Measurements from ENCODE around the gene ANKS1B. TPM values are rescaled to one million over a fixed set of nuclear protein-coding genes. Genes with fewer than 3 reads are reported as not detected.

Gene ANKS1B
- total RNA-seq, 1 experiment from 2014 or later: 0.54 TPM

DNA sequence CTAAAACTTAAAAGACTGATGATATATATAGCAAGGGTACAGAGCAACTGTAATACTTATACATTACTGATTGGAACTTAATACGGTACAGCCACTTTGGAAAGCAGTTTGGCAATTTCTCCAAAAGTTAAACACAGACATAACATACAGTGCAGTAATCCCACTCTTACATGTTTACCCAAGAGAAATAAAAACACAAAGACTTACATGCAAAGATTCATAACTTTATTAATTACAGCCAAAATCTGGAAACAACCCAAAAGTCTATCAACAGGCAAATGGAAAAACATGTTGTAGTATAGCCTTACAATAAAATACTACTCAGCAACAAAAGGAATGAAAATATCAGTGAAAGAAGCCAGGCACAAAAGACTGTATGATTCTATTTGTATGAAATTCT lies 252.6 kb downstream of the ANKS1B start:
- DNase-seq (ENCODE audit: low read depth, low spot score) (no peak), ATAC-seq (no peak)
- CTCF ChIA-PET: no interaction called here
- H3K27me3 ChIP-seq (ENCODE audit: insufficient read depth, low read length): peaks cover 13% of the 10 kb centered on the region; the same call in 1 of the 2 replicates
- no peaks in the 10 kb centered on the region for H3K36me3 ChIP-seq (ENCODE audit: control insufficient read depth in 1 of 2, insufficient read depth in 2 of 2, low read length in 2 of 2)
- no TSS peak for BruUV-seq (replicated peaks)
- TF ChIP-seq, protein P1, sequence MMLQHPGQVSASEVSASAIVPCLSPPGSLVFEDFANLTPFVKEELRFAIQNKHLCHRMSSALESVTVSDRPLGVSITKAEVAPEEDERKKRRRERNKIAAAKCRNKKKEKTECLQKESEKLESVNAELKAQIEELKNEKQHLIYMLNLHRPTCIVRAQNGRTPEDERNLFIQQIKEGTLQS (IDR thresholded peaks at IDR 0.05): no peak
- TF ChIP-seq ZFX (IDR thresholded peaks at IDR 0.05) (no peak), SIN3A (IDR thresholded peaks at IDR 0.05; ENCODE audit: low read depth) (no peak), CEBPB (IDR thresholded peaks at IDR 0.05; ENCODE audit: low read depth) (no peak), SRF (IDR thresholded peaks at IDR 0.05; ENCODE audit: low read depth) (no peak), EGR1 (IDR thresholded peaks at IDR 0.05; ENCODE audit: low read depth) (no peak), EZH2phosphoT487 (IDR thresholded peaks at IDR 0.05; ENCODE audit: borderline replicate concordance) (no peak), JUND (IDR thresholded peaks at IDR 0.05) (no peak), RAD21 (IDR thresholded peaks at IDR 0.05; ENCODE audit: low read depth) (no peak), TCF7L2 (IDR thresholded peaks at IDR 0.05; ENCODE audit: borderline replicate concordance, extremely low read depth, insufficient read depth, insufficient read length) (no peak), ZNF274 (IDR thresholded peaks at IDR 0.05; ENCODE audit: low read depth, low read length) (no peak), YY1 (IDR thresholded peaks at IDR 0.05; ENCODE audit: extremely low read depth, insufficient replicate concordance, low read depth, low read length) (no peak), POLR2A (IDR thresholded peaks at IDR 0.05; ENCODE audit: borderline replicate concordance, extremely low read depth, insufficient read depth, insufficient read length) (no peak), FOSL1 (IDR thresholded peaks at IDR 0.05; ENCODE audit: low read depth) (no peak), EZH2 (IDR thresholded peaks at IDR 0.05) (no peak), ELF1 (IDR thresholded peaks at IDR 0.05; ENCODE audit: borderline replicate concordance, low read depth) (no peak)
- TF ChIP-seq, protein P2, sequence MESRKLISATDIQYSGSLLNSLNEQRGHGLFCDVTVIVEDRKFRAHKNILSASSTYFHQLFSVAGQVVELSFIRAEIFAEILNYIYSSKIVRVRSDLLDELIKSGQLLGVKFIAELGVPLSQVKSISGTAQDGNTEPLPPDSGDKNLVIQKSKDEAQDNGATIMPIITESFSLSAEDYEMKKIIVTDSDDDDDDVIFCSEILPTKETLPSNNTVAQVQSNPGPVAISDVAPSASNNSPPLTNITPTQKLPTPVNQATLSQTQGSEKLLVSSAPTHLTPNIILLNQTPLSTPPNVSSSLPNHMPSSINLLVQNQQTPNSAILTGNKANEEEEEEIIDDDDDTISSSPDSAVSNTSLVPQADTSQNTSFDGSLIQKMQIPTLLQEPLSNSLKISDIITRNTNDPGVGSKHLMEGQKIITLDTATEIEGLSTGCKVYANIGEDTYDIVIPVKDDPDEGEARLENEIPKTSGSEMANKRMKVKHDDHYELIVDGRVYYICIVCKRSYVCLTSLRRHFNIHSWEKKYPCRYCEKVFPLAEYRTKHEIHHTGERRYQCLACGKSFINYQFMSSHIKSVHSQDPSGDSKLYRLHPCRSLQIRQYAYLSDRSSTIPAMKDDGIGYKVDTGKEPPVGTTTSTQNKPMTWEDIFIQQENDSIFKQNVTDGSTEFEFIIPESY (IDR thresholded peaks at IDR 0.05; ENCODE audit: extremely low read depth, insufficient replicate concordance, low read length): no peak
- TF ChIP-seq, protein P3, sequence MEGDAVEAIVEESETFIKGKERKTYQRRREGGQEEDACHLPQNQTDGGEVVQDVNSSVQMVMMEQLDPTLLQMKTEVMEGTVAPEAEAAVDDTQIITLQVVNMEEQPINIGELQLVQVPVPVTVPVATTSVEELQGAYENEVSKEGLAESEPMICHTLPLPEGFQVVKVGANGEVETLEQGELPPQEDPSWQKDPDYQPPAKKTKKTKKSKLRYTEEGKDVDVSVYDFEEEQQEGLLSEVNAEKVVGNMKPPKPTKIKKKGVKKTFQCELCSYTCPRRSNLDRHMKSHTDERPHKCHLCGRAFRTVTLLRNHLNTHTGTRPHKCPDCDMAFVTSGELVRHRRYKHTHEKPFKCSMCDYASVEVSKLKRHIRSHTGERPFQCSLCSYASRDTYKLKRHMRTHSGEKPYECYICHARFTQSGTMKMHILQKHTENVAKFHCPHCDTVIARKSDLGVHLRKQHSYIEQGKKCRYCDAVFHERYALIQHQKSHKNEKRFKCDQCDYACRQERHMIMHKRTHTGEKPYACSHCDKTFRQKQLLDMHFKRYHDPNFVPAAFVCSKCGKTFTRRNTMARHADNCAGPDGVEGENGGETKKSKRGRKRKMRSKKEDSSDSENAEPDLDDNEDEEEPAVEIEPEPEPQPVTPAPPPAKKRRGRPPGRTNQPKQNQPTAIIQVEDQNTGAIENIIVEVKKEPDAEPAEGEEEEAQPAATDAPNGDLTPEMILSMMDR (IDR thresholded peaks at IDR 0.05 in 2 of 3, conservative IDR thresholded peaks at IDR 0.05 in 1 of 3; ENCODE audit: borderline replicate concordance in 1 of 3, insufficient read depth in 1 of 3, low read depth in 2 of 3, low read length in 2 of 3): no peak
- TF ChIP-seq, protein P4, sequence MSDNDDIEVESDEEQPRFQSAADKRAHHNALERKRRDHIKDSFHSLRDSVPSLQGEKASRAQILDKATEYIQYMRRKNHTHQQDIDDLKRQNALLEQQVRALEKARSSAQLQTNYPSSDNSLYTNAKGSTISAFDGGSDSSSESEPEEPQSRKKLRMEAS (IDR thresholded peaks at IDR 0.05): no peak
- intact Hi-C loops (cut with micrococcal nuclease): no loop called here
- H2AFZ ChIP-seq (ENCODE audit: low read depth, low read length, poor library complexity, severe bottlenecking): no peak overlapping the region
- no peak overlapping the region for H3K27ac ChIP-seq (ENCODE audit: low read depth, low read length)
- H3K79me2 ChIP-seq (ENCODE audit: insufficient read depth, low read length): no peaks in the 10 kb centered on the region
- POLR2A ChIA-PET: no interaction called here
- H3K9ac ChIP-seq (ENCODE audit: low read length): no peak overlapping the region
- H3K9me3 ChIP-seq (ENCODE audit: control insufficient read depth in 1 of 2, insufficient read depth in 1 of 2, low read depth in 1 of 2, low read length in 2 of 2): no peaks in the 10 kb centered on the region
- no peaks in the 10 kb centered on the region for H4K20me1 ChIP-seq (ENCODE audit: insufficient read depth)
- no peak overlapping the region for H3K4me3 ChIP-seq (replicated peaks in 1 of 2; ENCODE audit: low read depth in 1 of 2, low read length in 2 of 2)
- no peaks in the 10 kb centered on the region for H3K4me1 ChIP-seq (ENCODE audit: control insufficient read depth in 1 of 2, insufficient read depth in 2 of 2, low read length in 2 of 2)
- H3K4me2 ChIP-seq (ENCODE audit: low read length): no peak overlapping the region
- H3K9me2 ChIP-seq (ENCODE audit: insufficient read depth): no peaks in the 10 kb centered on the region
- RAD21 ChIA-PET (ENCODE audit: low non-redundant PET in 1 of 2, low total read pairs in 2 of 2, uncharacterized antibody in 2 of 2, unreplicated experiment in 2 of 2): no interaction called here

Measured in HCT116 (cell line).